Measurements from ENCODE around the gene DOCK4.

Gene DOCK4

DNA sequence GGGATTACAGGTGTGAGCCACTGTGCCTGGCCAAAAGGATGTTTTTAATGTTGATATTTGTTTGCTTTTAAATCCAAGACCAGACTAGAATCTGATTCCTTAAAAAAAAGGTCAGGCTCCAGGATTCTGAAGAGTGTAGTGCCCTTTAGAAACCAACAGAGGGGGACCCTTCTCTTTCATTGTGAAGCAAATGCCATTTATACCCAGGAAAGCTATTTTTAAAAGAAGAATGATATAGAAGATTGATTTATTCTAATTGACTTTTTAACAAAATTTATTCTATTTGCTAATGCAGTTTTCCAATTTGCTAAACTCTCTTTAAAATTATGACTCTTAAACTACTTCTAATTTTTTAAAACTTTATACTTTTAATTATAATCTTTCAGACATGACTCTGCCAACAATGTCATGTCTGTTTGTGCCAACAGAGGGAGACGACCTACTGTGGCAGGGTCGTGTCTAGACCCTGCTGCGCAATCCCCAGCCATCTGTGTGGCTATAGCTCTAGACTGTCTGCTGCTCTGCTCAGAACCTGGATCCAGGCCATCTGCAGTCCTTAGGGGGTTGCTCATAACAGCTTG lies 442.9 kb downstream of the DOCK4 start:
- no peak for DNase-seq (ENCODE audit: low read depth)

GRCh38 chr7:111762799-111763198 lies 443.4 kb downstream of the DOCK4 start:
- no peak for DNase-seq (ENCODE audit: low read depth)

DNA sequence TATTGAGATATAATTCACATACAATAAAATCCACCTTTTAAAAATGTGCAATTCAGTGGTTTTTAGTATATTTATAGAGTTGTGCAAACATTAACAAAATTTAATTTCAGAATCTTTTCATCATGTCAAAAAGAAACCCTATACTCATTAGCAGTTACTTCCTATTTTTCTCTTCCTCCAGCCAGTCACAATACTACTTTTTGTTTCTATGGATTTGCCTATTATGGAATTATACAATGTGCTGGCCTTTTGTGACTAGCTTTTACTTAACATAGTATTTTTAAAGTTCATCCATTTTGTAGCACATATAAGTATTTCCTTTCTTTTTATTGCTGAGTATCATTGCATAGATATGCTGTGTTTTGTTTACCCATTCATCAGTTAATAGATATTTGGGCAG lies 444.0 kb downstream of the DOCK4 start:
- no peak for DNase-seq (ENCODE audit: low read depth)

DNA sequence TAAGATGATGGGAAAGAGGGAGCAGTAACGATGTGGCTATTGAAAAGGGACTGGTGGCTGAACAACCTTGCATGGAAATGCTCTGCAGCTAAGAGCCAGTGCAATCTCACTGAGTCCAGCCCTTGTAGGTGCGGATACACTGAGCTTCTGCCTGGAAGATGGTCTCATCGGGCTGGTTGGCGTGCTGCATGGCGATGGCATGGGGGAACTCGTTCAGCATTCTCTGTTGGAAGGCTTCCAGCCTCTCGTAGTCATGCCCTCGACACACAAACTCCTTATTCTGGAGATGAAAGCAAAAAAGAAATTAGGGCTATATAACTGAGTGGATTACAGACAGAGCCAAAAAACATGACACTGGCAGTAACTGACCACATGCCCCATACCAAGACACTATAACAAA lies 446.2 kb downstream of the DOCK4 start:
- DNase-seq (ENCODE audit: low read depth), result no peak

DNA sequence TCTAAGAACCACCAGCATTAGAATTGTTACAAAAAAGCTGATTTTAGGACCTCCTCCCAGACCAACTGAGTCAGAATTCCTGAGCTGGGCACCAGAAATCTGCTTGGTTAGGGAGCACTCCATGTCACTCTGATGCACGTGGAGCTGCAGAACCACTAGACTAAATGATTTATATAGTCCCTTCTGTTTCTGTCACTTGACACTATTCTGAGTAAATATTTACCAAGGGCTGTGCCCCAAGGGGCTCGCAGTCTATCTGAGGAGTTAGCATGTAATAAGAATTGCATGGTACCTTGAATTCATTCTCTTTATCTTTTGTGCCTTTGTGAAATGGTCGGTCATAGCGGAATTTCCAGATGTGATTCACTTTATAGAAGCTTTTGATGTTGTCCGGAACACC lies 447.9 kb downstream of the DOCK4 start:
- no peak for DNase-seq (ENCODE audit: low read depth)

DNA sequence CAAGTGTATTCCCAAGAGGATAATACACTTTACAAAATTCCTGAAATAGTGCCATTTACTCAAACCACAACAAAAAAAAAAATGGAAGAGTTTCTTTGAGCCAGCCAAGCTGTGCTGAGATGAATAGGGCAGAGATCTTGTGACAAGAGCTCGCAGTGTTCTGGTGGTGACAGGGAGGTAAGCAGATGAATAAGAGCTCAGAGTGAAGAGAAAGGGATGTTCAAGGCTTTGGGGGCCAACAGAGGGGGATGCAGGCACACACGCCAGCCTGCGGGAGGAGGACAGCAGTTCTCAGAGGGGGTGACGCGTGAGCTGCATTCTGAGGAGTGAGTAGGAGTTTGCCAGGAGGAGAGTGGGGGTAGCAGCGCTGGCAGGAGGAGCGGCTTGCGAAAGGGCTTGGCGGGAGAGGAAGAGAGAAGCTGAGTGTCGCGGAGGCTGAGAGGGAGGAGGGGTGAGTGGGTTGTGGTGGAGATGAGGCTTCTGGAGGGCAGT lies 449.5 kb downstream of the DOCK4 start:
- DNase-seq (ENCODE audit: low read depth), result no peak

DNA sequence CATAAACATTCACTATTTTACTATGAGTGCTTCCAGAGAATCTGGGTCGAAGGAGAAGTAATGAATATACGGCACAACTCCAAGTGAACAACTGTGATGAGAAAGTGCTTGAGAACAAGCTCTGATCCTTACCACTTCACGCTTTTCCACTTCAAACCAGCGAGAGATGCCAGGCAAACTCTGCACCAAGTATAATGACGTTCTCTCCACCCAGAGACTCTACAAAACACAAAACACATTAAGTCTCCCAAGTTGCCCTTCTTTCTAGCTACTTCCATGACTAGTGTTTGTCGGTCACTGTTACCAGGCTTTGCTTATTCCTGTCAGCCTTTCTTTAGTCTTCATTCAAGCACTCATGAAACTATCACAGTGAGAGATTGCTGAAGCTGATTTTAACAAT lies 450.8 kb downstream of the DOCK4 start:
- no peak for DNase-seq (ENCODE audit: low read depth)

DNA sequence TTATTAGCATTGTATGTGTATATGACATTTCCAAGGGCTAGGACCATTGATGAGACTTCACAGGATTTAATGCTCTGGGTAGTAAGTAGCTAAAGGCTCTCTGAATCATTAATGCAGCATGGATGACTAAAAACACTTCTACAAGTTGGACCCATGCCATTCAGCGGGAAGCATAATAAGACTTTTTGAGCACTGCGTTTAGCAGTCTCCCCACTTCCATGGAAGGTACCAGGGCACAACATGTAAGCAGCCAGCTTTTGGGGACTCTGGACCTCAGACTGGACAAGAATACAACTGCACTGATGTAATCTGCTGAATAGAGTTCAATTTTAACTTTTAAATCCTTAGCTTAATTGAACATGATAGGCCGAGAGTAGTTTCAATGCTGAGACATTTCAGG lies 452.2 kb downstream of the DOCK4 start:
- no peak for DNase-seq (ENCODE audit: low read depth)

GRCh38 chr7:111752022-111752582 lies 454.1 kb downstream of the DOCK4 start:
- no peak for DNase-seq (ENCODE audit: low read depth)

- no peak for DNase-seq (ENCODE audit: low read depth)
Measured at GRCh38 chr7:111750878-111751277, 455.3 kb downstream of the DOCK4 start.

- DNase-seq (ENCODE audit: low read depth), result no peak
Measured at GRCh38 chr7:111750228-111750627, 456.0 kb downstream of the DOCK4 start.

GRCh38 chr7:111749625-111750024 lies 456.6 kb downstream of the DOCK4 start:
- DNase-seq (ENCODE audit: low read depth), result no peak

DNA sequence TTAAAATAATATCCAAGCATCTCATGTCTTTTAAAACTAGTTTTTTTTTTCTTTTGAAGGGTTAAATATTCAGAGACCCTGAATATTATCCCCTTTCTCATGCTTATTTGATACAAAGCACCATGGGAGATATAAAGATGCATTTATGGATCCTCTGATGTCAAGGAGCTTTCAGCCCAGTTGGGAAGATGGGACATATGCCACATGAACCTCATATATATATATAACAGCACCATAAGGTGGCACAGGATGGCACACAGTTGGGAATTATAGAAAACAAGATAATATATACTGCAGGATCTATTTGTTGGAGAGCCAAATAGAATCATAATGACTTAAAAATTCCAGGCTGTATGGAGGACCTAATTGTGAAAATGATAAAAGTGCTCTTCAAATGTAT lies 458.5 kb downstream of the DOCK4 start:
- DNase-seq (ENCODE audit: low read depth), result no peak

DNA sequence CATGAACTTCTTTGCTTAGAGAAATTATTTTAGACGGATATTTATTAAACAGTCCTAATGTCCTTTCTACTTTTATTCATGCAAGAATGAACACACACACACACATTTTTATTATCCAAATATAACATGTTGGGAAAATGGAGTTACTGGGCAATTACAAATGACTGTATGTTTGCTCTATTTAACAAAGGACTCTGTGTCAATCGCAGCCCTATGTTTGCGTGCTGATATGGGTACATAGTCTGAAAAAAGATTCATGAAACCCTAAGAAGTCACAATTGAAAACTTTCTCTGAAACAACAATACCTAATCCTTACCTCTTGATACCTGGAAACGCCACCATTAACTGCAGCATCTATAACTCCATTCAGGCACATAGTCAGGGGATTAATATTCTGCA lies 459.2 kb downstream of the DOCK4 start:
- DNase-seq (ENCODE audit: low read depth), result no peak

DNA sequence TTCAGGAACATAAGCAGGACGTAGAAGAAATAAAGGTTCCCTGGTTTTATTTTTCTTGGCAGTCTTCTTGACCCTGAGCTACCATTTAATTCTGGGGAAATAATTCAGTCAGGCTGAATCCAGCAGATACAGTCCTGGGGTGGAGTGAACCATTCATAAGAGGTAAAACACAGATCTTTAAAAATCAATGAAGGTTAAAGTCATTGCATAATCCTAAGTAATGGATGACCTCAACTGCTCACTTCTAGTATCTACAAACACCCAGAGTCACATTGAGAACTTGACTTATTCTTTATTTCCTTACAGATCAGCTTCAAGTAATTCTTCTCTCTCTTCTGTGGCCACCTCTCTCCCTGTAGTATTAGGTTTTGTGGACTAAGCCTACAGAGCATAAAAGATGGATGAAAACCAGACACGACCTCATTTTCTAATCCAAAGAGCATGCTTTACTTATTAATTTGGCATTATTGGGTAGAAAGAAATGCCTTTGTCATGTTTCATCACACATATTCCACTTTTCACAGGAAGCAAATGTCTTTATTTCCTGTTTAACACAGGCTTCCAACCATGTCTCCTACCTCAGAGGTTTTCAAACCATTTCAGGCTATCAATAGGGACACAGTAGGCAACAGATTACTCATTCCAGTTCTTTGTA lies 461.6 kb downstream of the DOCK4 start:
- peak; percentile 78 for DNase-seq (ENCODE audit: low read depth)

DNA sequence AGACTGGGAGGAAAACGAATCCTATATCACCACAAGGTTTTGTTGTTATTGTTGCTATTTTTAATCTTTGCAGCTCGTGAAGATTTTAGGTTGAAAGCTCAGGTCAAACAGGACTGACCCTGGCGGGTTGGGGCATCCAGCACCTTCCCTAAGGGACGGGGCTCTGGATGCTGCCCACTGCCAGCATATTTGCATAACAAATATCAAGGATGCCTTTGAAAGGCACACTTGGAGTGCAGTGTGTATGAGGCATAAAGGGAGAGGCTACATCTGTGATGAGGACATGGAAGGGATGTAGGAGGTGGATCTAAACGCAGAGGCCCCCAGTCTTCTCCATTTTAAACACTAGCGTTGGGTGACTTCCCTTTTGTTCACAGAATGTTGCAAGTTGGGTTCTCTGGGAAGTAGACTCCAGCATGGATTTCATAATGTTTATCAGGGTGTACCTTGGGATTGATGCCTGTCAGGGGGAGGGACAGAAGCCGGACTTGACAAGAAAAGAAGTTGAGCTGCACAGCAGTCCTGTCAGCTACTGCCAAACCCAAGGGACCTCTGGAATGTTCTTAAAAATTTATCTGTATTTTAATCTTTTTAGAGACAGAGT lies 462.9 kb downstream of the DOCK4 start:
- no peak for DNase-seq (ENCODE audit: low read depth)

DNA sequence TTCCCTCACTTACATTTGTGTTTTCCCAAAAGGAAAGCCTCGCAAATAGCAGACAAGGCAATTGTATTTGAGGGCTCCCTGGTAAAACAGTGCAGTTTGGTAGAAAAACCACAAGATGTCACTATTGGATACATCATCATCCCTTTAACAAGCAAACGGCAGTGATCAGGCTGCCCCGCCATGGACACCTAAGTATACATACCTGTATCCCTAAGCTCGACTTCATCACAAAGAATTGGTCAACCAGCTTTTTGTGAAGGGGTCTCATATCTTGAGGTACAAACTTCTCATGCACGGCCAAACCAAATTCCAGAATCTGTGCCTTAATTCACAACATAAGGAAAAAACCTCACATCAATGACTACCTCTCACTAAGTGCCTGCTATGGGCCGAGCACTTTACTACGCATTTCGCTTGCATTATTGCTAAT lies 464.4 kb downstream of the DOCK4 start:
- peak; percentile 46 for DNase-seq (ENCODE audit: low read depth)

DNA sequence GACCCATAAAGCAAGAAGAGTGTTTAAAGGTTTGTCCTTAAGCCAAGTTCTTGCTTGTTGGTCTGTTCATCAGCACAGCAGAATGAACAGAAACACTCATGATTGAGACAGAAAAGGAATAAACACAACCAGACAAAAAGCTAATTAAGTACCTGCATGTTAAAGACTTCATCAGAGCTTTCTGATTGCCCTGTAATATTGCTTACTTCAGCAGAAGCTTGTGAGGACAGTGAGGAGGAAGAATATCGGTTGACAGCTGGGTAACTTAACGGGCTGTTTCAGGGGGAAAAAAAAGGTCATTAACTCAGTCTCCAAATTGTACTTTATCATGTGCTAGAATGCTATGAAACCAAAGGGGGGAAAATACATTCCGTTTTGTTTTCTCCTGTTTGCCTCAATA lies 465.3 kb downstream of the DOCK4 start:
- no peak for DNase-seq (ENCODE audit: low read depth)

DNA sequence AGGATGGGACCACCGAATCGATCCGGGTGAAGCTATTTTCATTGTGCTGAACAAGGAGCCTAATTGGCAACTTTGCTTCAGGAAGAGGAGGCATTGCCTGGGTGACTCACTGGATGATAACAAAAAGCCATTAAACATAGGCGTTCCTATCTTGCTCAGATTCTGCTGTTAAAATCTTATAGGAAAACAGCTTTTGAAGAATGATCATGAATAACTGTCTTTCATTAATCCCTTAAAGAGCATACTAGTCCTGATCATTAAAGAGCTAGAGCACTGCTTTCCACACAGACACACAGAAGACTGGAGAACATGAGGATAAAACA lies 469.7 kb downstream of the DOCK4 start:
- no peak for DNase-seq (ENCODE audit: low read depth)

GRCh38 chr7:111735661-111736551 lies 470.3 kb downstream of the DOCK4 start:
- no peak for DNase-seq (ENCODE audit: low read depth)

DNA sequence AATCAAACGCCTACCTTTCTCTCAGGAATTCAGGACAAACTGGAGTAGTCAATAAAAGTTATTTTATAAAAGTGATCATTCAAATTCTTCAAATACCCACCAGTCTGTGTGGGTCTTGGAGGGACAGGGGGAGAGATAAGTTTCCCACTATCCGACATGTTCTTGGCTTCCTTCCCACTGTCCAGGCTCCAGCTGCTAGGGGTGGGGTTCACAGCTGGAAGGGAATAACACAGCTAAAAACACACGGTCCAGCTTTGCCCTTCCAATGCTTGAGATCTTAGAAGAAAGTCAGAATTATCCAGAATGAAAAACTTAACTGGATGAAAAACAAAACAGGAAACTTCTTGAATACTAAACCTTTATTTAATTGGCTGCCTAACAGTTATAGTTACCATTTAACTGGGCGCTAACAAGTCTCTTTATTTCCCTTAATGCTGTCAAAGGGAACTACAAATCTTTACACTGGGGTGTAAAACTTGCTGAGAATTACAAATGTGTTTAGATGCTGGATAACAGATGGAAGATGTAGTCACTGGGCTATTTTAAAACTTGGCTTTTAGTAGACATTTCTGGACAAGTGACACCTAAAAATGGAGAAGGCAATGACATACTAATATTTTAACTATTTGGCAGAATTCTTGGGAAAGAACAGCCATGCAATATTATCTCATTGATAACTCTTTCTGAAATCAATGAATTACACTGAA lies 471.1 kb downstream of the DOCK4 start:
- no peak for DNase-seq (ENCODE audit: low read depth)

GRCh38 chr7:111732923-111733322 lies 473.3 kb downstream of the DOCK4 start:
- DNase-seq (ENCODE audit: low read depth), result no peak
